ENCODE measurements around the gene FILIP1.

The FILIP1 gene

DNA sequence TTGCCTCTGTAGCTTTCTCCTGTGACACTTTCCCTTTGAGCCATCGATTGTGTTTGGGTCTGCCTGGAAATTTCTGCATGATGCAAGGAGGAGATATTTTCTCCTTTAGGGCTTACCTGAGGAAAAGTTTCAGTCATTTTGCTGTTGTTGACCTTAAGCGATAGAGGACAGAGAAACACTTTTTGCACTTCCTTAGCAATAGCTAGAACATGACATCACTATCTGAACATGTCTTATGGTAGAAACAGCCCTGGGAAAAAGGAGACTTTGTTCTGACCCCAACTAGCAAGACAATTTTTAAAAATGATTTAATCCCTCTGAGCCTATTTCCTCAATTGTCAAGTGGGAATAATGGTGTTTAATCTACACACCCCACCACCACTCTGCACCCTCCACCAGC lies 9.7 kb upstream of the FILIP1 start:
- TF ChIP-seq, protein P1, sequence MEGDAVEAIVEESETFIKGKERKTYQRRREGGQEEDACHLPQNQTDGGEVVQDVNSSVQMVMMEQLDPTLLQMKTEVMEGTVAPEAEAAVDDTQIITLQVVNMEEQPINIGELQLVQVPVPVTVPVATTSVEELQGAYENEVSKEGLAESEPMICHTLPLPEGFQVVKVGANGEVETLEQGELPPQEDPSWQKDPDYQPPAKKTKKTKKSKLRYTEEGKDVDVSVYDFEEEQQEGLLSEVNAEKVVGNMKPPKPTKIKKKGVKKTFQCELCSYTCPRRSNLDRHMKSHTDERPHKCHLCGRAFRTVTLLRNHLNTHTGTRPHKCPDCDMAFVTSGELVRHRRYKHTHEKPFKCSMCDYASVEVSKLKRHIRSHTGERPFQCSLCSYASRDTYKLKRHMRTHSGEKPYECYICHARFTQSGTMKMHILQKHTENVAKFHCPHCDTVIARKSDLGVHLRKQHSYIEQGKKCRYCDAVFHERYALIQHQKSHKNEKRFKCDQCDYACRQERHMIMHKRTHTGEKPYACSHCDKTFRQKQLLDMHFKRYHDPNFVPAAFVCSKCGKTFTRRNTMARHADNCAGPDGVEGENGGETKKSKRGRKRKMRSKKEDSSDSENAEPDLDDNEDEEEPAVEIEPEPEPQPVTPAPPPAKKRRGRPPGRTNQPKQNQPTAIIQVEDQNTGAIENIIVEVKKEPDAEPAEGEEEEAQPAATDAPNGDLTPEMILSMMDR (IDR thresholded peaks at IDR 0.05; ENCODE audit: low read depth, low read length): no peak
- no peak overlapping the region for H3K4me3 ChIP-seq (ENCODE audit: low read depth, low read length)

GRCh38 chr6:75502884-75503283 lies 9.3 kb upstream of the FILIP1 start:
- no peak overlapping the region for H3K4me3 ChIP-seq (ENCODE audit: low read depth, low read length)
- TF ChIP-seq, protein P1 (IDR thresholded peaks at IDR 0.05; ENCODE audit: low read depth, low read length): no peak

DNA sequence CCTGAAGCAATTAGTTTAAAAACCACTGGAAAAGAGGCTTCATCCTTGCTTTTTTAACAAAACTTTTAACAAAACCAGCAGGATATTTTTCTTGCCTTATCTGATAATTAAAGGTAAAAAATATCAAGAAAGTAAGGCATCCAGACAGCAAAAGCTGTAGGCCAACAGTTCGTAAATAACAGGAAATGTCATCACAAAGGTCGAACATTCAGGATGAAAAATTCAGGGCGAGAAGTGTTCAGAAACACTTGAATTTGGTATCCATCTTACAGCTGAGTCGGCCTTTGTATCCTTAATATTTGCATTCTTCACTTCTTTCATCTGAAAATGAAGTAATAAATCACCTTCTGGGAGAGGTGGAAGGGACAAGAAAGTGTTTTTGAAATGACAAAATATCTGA lies 8.2 kb upstream of the FILIP1 start:
- TF ChIP-seq, protein P1 (IDR thresholded peaks at IDR 0.05; ENCODE audit: low read depth, low read length): no peak
- no peak overlapping the region for H3K4me3 ChIP-seq (ENCODE audit: low read depth, low read length)

GRCh38 chr6:75499640-75500039 lies 6.0 kb upstream of the FILIP1 start:
- H3K4me3 ChIP-seq (ENCODE audit: low read depth, low read length): no peak overlapping the region
- TF ChIP-seq, protein P1 (IDR thresholded peaks at IDR 0.05; ENCODE audit: low read depth, low read length): no peak

DNA sequence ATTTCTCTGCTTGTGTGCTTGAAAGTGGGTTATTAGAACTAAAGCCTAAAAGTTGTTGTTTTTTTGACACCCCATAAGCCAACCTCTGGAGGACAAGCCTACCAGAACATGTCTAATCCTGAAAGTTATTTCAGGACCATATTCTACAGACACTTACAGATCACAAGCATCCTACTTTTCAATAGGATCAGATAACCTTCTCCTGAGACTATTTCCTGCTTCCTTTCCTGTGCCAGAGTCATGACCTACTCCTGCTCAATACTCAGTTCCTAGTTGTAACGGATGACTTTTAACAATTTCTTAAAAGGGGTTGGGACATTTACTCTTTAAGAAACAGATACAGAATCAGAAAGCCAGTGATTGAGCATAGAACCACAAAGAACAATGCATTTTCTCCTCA lies 5.3 kb upstream of the FILIP1 start:
- H3K4me3 ChIP-seq (ENCODE audit: low read depth, low read length): no peak overlapping the region
- TF ChIP-seq, protein P1 (IDR thresholded peaks at IDR 0.05; ENCODE audit: low read depth, low read length): no peak

- TF ChIP-seq, protein P1 (IDR thresholded peaks at IDR 0.05; ENCODE audit: low read depth, low read length): no peak
- no peak overlapping the region for H3K4me3 ChIP-seq (ENCODE audit: low read depth, low read length)
Observed at GRCh38 chr6:75497994-75498393, 4.4 kb upstream of the FILIP1 start.

DNA sequence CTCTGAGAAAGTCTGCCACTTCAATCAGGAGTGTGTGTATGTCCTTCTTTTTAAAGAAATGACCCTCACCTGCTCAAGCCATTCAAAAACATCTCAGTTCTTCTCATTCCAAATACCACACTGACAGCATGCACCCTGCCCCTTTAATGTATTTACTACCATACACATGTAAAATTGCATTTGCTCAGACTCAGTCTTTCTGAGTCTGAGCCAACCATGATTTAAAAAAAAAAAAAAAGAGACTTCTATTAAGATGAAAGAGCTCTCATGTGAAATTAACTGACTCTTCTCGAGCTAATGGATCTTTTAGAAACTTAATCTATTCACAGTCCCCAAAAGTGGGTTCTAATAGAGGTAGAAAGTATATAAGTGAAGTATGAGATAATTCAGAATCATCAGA lies 1.4 kb upstream of the FILIP1 start:
- H3K4me3 ChIP-seq (ENCODE audit: low read depth, low read length): no peak overlapping the region
- TF ChIP-seq, protein P1 (IDR thresholded peaks at IDR 0.05; ENCODE audit: low read depth, low read length): no peak
